K562 (cell line): ENCODE data around the gene PLAC8L1.

Source experiments
- SMARCC2 ChIP-seq: fragments of 450-650 bp; IDR thresholded peaks from 2 replicates; pipeline ENCODE4 v1.6.1; 2017; ENCODE audit warnings: antibody characterized with exemption, moderate library complexity, mild to moderate bottlenecking, low read depth
- YY1 ChIP-seq, 3 experiments: IDR thresholded peaks; 2 replicates each; pipeline ENCODE4 v1.6.1; 2011; ENCODE audit warnings: low read length in 2 of 3, mild to moderate bottlenecking in 2 of 3, moderate library complexity in 2 of 3, borderline replicate concordance in 1 of 3, control low read depth in 1 of 3, low read depth in 1 of 3; ENCODE audit not compliant: insufficient read depth in 3 of 3, insufficient replicate concordance in 2 of 3, control insufficient read depth in 1 of 3, insufficient read length in 1 of 3; ENCODE audit errors: extremely low read depth in 1 of 3
- ZEB2 ChIP-seq: fragments of 450-650 bp; IDR thresholded peaks from 2 replicates; pipeline ENCODE4 v1.6.1; 2016
- ZNF707 ChIP-seq: fragments of 250-450 bp; sonication (Bioruptor Pico); conservative IDR thresholded peaks from 2 replicates; pipeline ENCODE4 v1.8.0; 2022; ENCODE audit warnings: inconsistent platforms, mild to moderate bottlenecking, moderate library complexity
- TF ChIP-seq, protein P1 (sequence below): sonication (generic); formaldehyde crosslinking; IDR thresholded peaks from 2 replicates; pipeline ENCODE4 v1.8.1; 2023; ENCODE audit warnings: missing genetic modification reagents, mild to moderate bottlenecking, borderline replicate concordance

DNA sequence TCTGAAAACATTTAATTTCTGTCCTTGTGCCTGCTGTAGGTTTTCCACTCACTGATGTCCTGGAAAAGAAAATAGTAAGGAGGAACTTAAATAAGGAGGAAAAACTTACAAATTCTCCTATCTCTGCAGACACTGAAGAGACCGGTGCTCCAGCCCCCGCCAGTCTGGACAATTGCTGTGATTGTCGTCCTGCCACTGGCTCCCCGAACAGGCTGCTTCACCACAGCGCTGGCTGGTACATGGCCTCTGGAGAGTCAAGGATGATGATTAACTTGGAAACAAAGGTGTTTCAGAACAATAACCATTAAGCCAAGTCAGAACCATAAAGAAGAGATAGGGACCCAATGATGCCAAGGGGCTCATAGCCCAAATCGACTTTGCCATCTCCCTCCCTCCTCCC is 7.3 kb downstream of the PLAC8L1 start:
- TF ChIP-seq ZEB2 (no peak), SMARCC2 (no peak), ZNF707 (CRISPR knock-in tag) (no peak), YY1 (IDR thresholded peaks at IDR 0.05; ENCODE audit: borderline replicate concordance in 1 of 3, control insufficient read depth in 1 of 3, extremely low read depth in 1 of 3, insufficient read depth in 3 of 3, insufficient read length in 1 of 3, insufficient replicate concordance in 2 of 3, low read depth in 1 of 3, low read length in 2 of 3) (no peak)
- TF ChIP-seq, protein P1, sequence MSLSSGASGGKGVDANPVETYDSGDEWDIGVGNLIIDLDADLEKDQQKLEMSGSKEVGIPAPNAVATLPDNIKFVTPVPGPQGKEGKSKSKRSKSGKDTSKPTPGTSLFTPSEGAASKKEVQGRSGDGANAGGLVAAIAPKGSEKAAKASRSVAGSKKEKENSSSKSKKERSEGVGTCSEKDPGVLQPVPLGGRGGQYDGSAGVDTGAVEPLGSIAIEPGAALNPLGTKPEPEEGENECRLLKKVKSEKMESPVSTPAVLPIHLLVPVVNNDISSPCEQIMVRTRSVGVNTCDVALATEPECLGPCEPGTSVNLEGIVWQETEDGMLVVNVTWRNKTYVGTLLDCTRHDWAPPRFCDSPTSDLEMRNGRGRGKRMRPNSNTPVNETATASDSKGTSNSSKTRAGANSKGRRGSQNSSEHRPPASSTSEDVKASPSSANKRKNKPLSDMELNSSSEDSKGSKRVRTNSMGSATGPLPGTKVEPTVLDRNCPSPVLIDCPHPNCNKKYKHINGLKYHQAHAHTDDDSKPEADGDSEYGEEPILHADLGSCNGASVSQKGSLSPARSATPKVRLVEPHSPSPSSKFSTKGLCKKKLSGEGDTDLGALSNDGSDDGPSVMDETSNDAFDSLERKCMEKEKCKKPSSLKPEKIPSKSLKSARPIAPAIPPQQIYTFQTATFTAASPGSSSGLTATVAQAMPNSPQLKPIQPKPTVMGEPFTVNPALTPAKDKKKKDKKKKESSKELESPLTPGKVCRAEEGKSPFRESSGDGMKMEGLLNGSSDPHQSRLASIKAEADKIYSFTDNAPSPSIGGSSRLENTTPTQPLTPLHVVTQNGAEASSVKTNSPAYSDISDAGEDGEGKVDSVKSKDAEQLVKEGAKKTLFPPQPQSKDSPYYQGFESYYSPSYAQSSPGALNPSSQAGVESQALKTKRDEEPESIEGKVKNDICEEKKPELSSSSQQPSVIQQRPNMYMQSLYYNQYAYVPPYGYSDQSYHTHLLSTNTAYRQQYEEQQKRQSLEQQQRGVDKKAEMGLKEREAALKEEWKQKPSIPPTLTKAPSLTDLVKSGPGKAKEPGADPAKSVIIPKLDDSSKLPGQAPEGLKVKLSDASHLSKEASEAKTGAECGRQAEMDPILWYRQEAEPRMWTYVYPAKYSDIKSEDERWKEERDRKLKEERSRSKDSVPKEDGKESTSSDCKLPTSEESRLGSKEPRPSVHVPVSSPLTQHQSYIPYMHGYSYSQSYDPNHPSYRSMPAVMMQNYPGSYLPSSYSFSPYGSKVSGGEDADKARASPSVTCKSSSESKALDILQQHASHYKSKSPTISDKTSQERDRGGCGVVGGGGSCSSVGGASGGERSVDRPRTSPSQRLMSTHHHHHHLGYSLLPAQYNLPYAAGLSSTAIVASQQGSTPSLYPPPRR (CRISPR knock-in tag) = no peak
